Peyer's patch (tissue), 4 donors: ENCODE data around the gene SEM1.

ENCODE experiments used
- CTCF ChIP-seq, 6 experiments: fragments of 450-650 bp in 4 of 6; fragments of 200-600 bp in 2 of 6; sonication (generic) in 1 of 6; IDR thresholded peaks; one replicate each; pipeline ENCODE4 v1.5.1; 2017 to 2019; ENCODE audit warnings: antibody characterized with exemption in 6 of 6, mild to moderate bottlenecking in 3 of 6, moderate library complexity in 1 of 6
- POLR2A ChIP-seq, 2 donors: fragments of 450-650 bp; IDR thresholded peaks; one replicate each; pipeline ENCODE4 v1.5.1; 2017; ENCODE audit warnings: antibody characterized with exemption in 2 of 2, mild to moderate bottlenecking in 2 of 2, moderate library complexity in 2 of 2

GRCh38 chr7:96700516-96700915, 9.1 kb downstream of the SEM1 start:
- TF ChIP-seq CTCF (IDR thresholded peaks at IDR 0.05): no peak
- TF ChIP-seq POLR2A (IDR thresholded peaks at IDR 0.05): no peak
